Glomerular visceral epithelial cell (primary cell): ENCODE measurements around the gene IARS1.

Experiments
- DNase-seq: peaks from one replicate; pipeline ENCODE4 v3.0.0-alpha.2; 2016; ENCODE audit errors: extremely low spot score

IARS1 gene

GRCh38 chr9:92295240-92295790 lies 1.8 kb upstream of the IARS1 start:
- no peak for DNase-seq

DNA sequence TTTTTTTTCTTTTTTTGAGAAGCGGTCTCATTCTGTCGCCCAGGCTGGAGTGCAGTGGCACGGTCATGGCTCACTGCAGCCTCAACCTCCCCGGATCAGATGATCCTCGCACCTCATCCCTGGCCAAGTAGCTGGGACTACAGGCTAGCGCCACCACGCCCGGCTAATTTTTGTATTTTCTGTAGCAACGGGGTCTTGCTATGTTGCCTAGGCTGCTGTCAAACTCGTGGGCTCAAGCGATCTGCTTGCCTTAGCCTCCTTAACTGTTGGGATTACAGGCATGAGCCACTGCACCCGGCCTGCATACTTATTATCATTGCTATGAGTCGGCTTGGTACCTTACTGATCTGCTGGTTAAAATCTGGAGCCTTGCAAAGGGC lies 790 bp upstream of the IARS1 start:
- peak; percentile 21 for DNase-seq

- no peak for DNase-seq
These were observed 482 bp downstream of the IARS1 start for GRCh38 chr9:92293075-92293354.

DNA sequence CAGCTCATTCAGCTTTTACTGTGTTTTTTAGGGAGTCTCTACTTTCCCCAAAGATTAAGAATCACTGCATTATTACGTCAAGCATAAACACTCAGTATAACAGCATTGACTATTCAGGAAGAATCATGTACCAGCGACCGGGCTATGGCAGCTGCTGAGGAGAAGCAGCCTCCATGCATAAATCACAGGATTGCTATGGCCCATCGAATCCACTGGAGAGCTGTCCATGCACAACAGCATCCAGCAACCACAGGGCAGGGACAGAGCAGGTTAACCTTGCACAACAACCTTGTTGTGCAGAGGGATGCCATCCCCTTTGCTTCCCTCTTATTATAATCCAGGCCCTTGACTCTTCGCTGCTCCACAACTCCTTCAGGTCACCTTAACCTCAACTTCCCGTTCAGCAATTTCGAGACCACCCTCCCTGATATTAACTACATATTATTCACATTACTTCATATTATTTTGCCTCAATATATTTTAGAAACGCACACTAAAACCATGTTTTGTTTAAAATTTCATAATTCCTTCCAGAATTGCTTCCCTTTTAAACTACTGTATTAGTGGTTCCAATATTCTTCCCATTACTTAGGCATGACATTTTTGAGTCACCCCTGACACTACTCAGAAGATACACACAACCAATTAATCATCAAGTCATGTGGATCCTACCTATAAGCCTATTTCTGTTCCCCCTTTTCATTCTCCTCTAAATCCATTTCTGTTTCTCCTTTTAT lies 991 bp downstream of the IARS1 start:
- peak; percentile 26 for DNase-seq

- no peak for DNase-seq
These were observed 1.9 kb downstream of the IARS1 start for GRCh38 chr9:92291577-92291976.

GRCh38 chr9:92290785-92291429 lies 2.6 kb downstream of the IARS1 start:
- no peak for DNase-seq

GRCh38 chr9:92289708-92290390 lies 3.6 kb downstream of the IARS1 start:
- no peak for DNase-seq

DNA sequence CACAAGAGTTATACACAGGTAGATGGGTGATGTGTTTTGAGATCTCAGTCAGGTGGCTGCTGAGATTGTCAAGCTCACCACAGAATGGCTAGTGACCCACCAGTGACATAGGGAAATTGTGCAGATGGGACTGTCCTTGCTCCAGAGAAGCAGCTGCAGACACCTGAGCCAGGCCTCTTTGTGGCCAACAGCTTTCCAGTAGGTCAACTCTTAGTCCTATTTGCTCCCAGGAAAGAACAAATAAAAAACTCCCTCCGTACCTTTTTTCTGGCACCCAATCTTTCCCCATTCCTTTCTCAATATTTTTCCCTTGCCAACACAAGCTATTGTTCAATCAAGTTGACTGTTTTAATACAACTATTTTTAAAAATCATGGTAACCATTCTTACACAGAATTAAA lies 14.2 kb downstream of the IARS1 start:
- DNase-seq: no peak

DNA sequence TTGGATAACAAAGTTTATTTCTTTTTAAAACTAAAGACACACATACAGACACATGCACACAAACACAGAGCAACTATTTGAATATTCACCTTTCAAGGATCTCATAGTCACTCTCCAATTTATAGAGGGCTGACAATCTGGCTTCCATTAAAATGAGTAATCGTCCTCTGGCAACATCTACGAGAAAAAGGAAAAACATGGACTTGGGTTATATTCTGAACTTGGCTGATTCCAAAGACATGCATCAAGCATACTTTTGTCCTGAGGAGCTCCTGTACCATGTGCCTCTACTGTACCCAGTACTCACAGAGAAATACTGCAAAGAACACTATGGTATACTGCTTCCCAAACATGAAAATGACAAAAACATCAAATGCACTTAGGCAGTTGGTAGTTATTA lies 15.4 kb downstream of the IARS1 start:
- DNase-seq: no peak

GRCh38 chr9:92276331-92277032 lies 17.0 kb downstream of the IARS1 start:
- peak; percentile 30 for DNase-seq

GRCh38 chr9:92275541-92275940 lies 18.0 kb downstream of the IARS1 start:
- DNase-seq: no peak

- no peak for DNase-seq
These were observed 23.0 kb downstream of the IARS1 start for GRCh38 chr9:92270511-92270910.

DNA sequence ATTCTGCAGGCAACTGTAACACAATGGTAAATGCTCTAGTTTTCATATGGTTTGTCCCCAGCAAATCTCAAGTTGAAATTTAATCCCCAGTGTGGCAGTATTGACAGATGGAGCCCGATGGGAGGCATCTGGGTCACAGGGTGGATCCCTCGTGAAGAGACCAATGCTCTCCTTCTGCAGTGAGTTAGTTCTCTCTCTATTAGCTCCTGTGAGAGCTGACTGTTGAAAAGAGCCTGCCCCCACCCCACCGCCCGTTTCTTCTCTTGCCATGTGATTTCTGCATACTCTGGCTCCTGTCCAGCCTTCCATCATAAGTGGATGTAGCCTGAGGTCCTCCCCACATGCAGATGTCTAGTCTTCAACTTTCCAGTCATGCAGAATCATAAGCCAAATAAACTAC lies 27.0 kb downstream of the IARS1 start:
- DNase-seq: no peak

DNA sequence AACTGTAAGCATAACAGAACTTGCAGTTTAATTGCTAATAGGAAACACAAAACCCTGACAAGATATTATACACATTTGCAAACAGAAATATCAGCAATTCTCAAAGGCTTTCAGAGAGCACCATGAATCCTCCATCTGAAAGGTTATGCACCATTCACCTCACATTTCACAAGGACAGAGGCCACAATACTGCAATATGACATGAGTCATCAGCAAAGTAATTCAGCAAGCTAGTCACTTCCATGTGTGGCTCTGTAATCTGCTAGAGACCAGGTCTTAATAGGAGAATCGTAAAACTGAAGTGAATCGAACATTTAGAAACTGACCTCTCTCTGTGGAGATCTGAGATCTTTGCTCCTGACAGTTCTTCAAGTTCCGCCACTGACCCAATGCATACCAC lies 28.3 kb downstream of the IARS1 start:
- DNase-seq: peak; percentile 25

- DNase-seq: no peak
These were observed 30.4 kb downstream of the IARS1 start for GRCh38 chr9:92263131-92263530.

DNA sequence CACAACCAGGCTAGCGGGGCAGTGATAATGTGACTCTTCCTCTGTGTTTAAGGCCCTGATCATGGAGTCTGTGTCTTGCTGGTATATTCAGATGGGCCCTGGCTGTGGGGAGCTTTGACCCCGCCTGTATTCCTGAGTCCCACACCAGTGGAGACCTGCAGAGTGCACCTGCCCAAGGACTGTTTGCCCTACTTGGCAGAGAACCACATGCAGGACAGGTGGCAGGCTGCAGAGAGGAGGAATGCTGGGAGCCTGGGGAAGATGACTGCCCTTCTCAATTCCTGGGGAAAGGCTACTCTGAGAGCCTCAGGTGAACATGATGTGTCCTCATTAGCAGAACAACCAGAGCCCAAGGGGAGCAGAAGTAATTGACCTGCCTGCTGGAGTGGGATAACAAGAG lies 36.2 kb downstream of the IARS1 start:
- DNase-seq: no peak

GRCh38 chr9:92254381-92255337 lies 38.8 kb downstream of the IARS1 start:
- no peak for DNase-seq

- DNase-seq: no peak
These were observed 39.8 kb downstream of the IARS1 start for GRCh38 chr9:92253656-92254055.

GRCh38 chr9:92247981-92248380 lies 45.5 kb downstream of the IARS1 start:
- DNase-seq: peak; percentile 83

DNA sequence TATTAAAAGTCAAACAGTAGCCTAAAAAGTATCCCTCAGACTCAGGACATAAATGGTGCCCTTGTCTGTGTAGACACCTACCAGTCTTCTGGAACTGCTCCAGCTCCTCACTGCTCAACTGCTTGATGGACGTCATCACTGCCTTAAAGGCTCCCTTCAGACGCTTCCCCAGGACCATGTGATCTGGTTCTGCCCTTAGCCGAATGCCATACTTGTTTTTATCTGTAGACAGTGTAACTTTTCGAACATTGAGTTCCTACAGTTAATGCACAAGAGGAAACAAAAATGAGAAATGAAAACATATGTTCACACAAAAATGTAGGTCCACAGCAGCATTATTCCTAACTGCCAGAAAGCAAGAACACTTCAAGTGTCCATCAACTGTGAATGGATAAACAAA lies 46.2 kb downstream of the IARS1 start:
- DNase-seq: peak; percentile 58
